Measurements from ENCODE around the gene FOXL1. TPM values are rescaled to one million over a fixed set of nuclear protein-coding genes. Genes with fewer than 3 reads are reported as not detected.

The FOXL1 gene
- polyA plus RNA-seq, 3 donors = not detected

DNA sequence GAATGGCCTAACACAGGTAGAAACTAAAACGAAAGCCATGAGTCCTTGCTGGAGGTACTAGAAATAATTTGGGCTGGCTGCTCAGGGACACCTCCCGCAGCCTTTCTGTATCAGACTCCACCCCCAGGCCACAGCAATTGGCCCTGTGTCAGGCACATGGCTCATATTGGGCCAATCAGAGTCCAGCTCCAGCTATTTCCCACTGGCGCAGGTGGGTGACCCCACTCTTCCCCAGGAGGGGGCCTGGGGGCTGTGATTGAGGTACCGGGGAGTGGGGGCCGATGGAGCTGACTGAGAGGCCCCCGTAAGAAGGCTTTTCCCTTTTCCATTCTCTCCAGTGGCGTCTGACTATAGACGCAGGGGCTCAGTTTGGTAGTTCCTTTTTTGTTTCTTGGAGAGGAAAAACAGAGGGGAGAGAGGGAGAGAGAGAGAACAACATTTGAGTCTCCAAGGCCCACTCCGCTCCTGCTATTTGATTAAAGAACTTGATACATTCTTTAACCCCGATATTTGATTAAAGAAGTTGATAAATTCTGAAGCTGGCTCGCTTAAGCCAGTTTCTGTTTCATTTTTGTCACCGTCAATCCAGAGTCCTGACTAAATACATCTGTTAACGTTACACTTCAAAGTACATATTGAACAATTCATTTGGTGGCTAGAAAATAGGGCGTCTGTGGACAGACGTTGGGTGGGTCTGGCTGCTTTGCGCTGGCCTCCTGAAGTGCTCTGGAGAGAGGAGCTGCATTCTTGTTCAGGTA lies 26.3 kb downstream of the FOXL1 start:
- Histone ChIP-seq H3K27me3 (ENCODE audit: control insufficient read depth in 2 of 2, insufficient read depth in 2 of 2, low read length in 2 of 2) (no peaks in the 10 kb centered on the region), H3K4me2 (replicated peaks; ENCODE audit: extremely low read depth, low read length, poor library complexity, severe bottlenecking) (peak overlapping the region; percentile 73), H3K4me1 (ENCODE audit: control insufficient read depth in 1 of 2, insufficient read depth in 2 of 2, low read length in 2 of 2) (peaks cover 0 to 4% of the 10 kb centered on the region in 2 donors), H3K9me3 (replicated peaks in 1 of 2; ENCODE audit: control insufficient read depth in 1 of 2, insufficient read depth in 1 of 2, low read length in 2 of 2) (peaks cover 0 to 6% of the 10 kb centered on the region in 2 donors), H3K79me2 (ENCODE audit: insufficient read depth, low read length) (no peaks in the 10 kb centered on the region), H3K27ac (ENCODE audit: low read depth in 1 of 2, low read length in 2 of 2) (no peak overlapping the region), H4K20me1 (ENCODE audit: insufficient read depth, low read length) (no peaks in the 10 kb centered on the region), H3K9ac (ENCODE audit: insufficient read depth, low read length, poor library complexity, severe bottlenecking) (peak overlapping the region; percentile 62), H3K36me3 (replicated peaks in 1 of 2; ENCODE audit: control insufficient read depth in 1 of 2, insufficient read depth in 2 of 2, low read length in 2 of 2) (no peaks in the 10 kb centered on the region), H2AFZ (ENCODE audit: insufficient read depth, low read depth, low read length, poor library complexity, severe bottlenecking) (peak overlapping the region; percentile 74), H3K4me3 (replicated peaks in 1 of 3; ENCODE audit: low read depth in 2 of 3, low read length in 3 of 3) (peak overlapping the region; percentile 38 to 72 (median 51))
- H3K36me3 Mint-ChIP-seq = no peaks in the 10 kb centered on the region
- no peak for DNase-seq
- peaks cover 3 to 18% (median 14%) of the 10 kb centered on the region in 7 donors for H3K9me3 Mint-ChIP-seq
- peaks cover 0 to 19% (median 6%) of the 10 kb centered on the region in 3 donors for H3K27me3 Mint-ChIP-seq (ENCODE audit: low read depth in 3 of 3)
- H3K4me1 Mint-ChIP-seq = peaks cover 9% of the 10 kb centered on the region
- TF ChIP-seq, protein P1, sequence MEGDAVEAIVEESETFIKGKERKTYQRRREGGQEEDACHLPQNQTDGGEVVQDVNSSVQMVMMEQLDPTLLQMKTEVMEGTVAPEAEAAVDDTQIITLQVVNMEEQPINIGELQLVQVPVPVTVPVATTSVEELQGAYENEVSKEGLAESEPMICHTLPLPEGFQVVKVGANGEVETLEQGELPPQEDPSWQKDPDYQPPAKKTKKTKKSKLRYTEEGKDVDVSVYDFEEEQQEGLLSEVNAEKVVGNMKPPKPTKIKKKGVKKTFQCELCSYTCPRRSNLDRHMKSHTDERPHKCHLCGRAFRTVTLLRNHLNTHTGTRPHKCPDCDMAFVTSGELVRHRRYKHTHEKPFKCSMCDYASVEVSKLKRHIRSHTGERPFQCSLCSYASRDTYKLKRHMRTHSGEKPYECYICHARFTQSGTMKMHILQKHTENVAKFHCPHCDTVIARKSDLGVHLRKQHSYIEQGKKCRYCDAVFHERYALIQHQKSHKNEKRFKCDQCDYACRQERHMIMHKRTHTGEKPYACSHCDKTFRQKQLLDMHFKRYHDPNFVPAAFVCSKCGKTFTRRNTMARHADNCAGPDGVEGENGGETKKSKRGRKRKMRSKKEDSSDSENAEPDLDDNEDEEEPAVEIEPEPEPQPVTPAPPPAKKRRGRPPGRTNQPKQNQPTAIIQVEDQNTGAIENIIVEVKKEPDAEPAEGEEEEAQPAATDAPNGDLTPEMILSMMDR (IDR thresholded peaks at IDR 0.05) = no peak
- H3K4me3 Mint-ChIP-seq = peak overlapping the region; percentile 76 to 84
- WGBS (ENCODE audit: insufficient coverage) = 25% methylated on average over 3 of the region's 16 CpGs
- peak overlapping the region in 1 of 7 donors; percentile 17 for H3K27ac Mint-ChIP-seq
- intact Hi-C loops (cut with micrococcal nuclease) = no loop called here

DNA sequence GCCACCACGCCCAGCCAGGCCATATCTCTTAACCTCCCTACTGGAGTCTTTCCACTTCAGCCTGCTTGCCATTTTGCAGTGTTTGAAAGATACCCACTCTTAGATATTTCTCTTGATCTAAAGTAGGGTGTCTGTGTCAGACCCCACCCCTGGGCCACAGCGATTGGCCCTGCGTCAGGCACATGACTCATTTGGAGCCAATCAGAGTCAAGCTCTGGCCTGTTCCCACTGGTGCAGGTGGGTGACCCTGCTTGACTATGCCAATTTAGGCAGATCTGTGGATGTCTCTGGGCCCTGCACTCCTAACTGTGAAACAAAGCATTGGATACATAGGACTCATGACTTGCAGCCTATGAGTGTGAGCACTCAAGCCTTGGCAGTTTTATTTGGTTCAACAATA lies 27.6 kb downstream of the FOXL1 start:
- no peak for DNase-seq
- no peaks in the 10 kb centered on the region for H3K36me3 Mint-ChIP-seq

More for the DNA sequence above, 27.6 kb downstream of the FOXL1 start:
- H3K4me1 Mint-ChIP-seq = peaks cover 9% of the 10 kb centered on the region
- intact Hi-C loops (cut with micrococcal nuclease) = no loop called here
- H3K9me3 ChIP-seq (replicated peaks in 1 of 2; ENCODE audit: control insufficient read depth in 1 of 2, insufficient read depth in 1 of 2, low read length in 2 of 2) = peaks cover 0 to 6% of the 10 kb centered on the region in 2 donors
- H3K4me3 Mint-ChIP-seq = no peak overlapping the region
- H3K9ac ChIP-seq (ENCODE audit: insufficient read depth, low read length, poor library complexity, severe bottlenecking) = no peak overlapping the region
- no peak overlapping the region for H3K27ac Mint-ChIP-seq
- WGBS (ENCODE audit: insufficient coverage) = 100% methylated on average over 2 of the region's 3 CpGs
- peaks cover 0 to 16% (median 8%) of the 10 kb centered on the region in 3 donors for H3K27me3 Mint-ChIP-seq (ENCODE audit: low read depth in 3 of 3)
- peaks cover 0 to 4% of the 10 kb centered on the region in 2 donors for H3K4me1 ChIP-seq (ENCODE audit: control insufficient read depth in 1 of 2, insufficient read depth in 2 of 2, low read length in 2 of 2)
- H2AFZ ChIP-seq (ENCODE audit: insufficient read depth, low read depth, low read length, poor library complexity, severe bottlenecking) = no peak overlapping the region
- no peaks in the 10 kb centered on the region for H3K79me2 ChIP-seq (ENCODE audit: insufficient read depth, low read length)
- no peaks in the 10 kb centered on the region for H4K20me1 ChIP-seq (ENCODE audit: insufficient read depth, low read length)
- no peaks in the 10 kb centered on the region for H3K36me3 ChIP-seq (replicated peaks in 1 of 2; ENCODE audit: control insufficient read depth in 1 of 2, insufficient read depth in 2 of 2, low read length in 2 of 2)
- H3K27me3 ChIP-seq (ENCODE audit: control insufficient read depth in 2 of 2, insufficient read depth in 2 of 2, low read length in 2 of 2) = no peaks in the 10 kb centered on the region
- TF ChIP-seq, protein P1 (IDR thresholded peaks at IDR 0.05) = no peak
- H3K27ac ChIP-seq (ENCODE audit: low read depth in 1 of 2, low read length in 2 of 2) = no peak overlapping the region
- H3K4me2 ChIP-seq (replicated peaks; ENCODE audit: extremely low read depth, low read length, poor library complexity, severe bottlenecking) = no peak overlapping the region
- peaks cover 3 to 18% (median 14%) of the 10 kb centered on the region in 7 donors for H3K9me3 Mint-ChIP-seq
- H3K4me3 ChIP-seq (replicated peaks in 1 of 3; ENCODE audit: low read depth in 2 of 3, low read length in 3 of 3) = no peak overlapping the region

Measured in CD14-positive monocyte (primary cell).